H9 (cell line): ENCODE data around the gene DNAJC10. TPM values are rescaled to one million over a fixed set of nuclear protein-coding genes. Genes with fewer than 3 reads are reported as not detected.
A peak's percentile ranks its signal among the peaks of the same experiment; 100 is the strongest.

Experiments
- DNase-seq: peaks from one replicate; pipeline ENCODE4 v3.0.0-alpha.2; 2017
- H2AFZ ChIP-seq: one replicate; pipeline ENCODE4 v1.6.1; 2013; ENCODE audit warnings: mild to moderate bottlenecking, low read length, control low read depth, moderate library complexity
- H2AK5ac ChIP-seq: 2 replicates; pipeline ENCODE4 v1.6.1; 2013; ENCODE audit warnings: low read length, control low read depth, mixed read lengths; ENCODE audit not compliant: insufficient read length
- H2BK120ac ChIP-seq: one replicate; pipeline ENCODE4 v1.6.1; 2013; ENCODE audit warnings: low read depth, mild to moderate bottlenecking, low read length, control low read depth, inconsistent platforms; ENCODE audit not compliant: poor library complexity, severe bottlenecking
- H2BK12ac ChIP-seq: 2 replicates; pipeline ENCODE4 v1.6.1; 2013; ENCODE audit warnings: low read length, control low read depth, mixed read lengths, low read depth; ENCODE audit not compliant: insufficient read length
- H2BK15ac ChIP-seq: 2 replicates; pipeline ENCODE4 v1.6.1; 2013; ENCODE audit warnings: low read depth, low read length, control low read depth
- H2BK20ac ChIP-seq: one replicate; pipeline ENCODE4 v1.6.1; 2013; ENCODE audit warnings: low read depth, mild to moderate bottlenecking, low read length, control low read depth, inconsistent platforms; ENCODE audit not compliant: poor library complexity, severe bottlenecking
- H2BK5ac ChIP-seq: 2 replicates; pipeline ENCODE4 v1.6.1; 2013; ENCODE audit warnings: low read length, control low read depth, mixed read lengths; ENCODE audit not compliant: insufficient read length
- H3K14ac ChIP-seq: 2 replicates; pipeline ENCODE4 v1.6.1; 2013; ENCODE audit warnings: low read length, control low read depth; ENCODE audit not compliant: insufficient read depth
- H3K18ac ChIP-seq: 2 replicates; pipeline ENCODE4 v1.6.1; 2013; ENCODE audit warnings: low read depth, mild to moderate bottlenecking, mixed read lengths, low read length, control low read depth; ENCODE audit not compliant: insufficient read length
- H3K23ac ChIP-seq: 2 replicates; pipeline ENCODE4 v1.6.1; 2013; ENCODE audit warnings: low read length, control low read depth, mixed read lengths, low read depth; ENCODE audit not compliant: insufficient read length
- H3K23me2 ChIP-seq: 2 replicates; pipeline ENCODE4 v1.6.1; 2013; ENCODE audit warnings: low read depth, mild to moderate bottlenecking, mixed read lengths, low read length, control low read depth; ENCODE audit not compliant: insufficient read length, poor library complexity, severe bottlenecking
- H3K27ac ChIP-seq: 2 replicates; pipeline ENCODE4 v1.5.1; 2013; ENCODE audit warnings: low read length, control low read depth, mixed read lengths, low read depth; ENCODE audit not compliant: insufficient read length
- H3K27me3 ChIP-seq: 2 replicates; pipeline ENCODE4 v1.6.1; 2013; ENCODE audit warnings: low read length, control low read depth, inconsistent platforms; ENCODE audit not compliant: insufficient read depth
- H3K4ac ChIP-seq: 2 replicates; pipeline ENCODE4 v1.6.1; 2013; ENCODE audit warnings: low read depth, mild to moderate bottlenecking, control low read depth, inconsistent platforms, low read length, moderate library complexity
- H3K4me1 ChIP-seq: 2 replicates; pipeline ENCODE4 v1.6.1; 2013; ENCODE audit warnings: low read length, control low read depth, inconsistent platforms; ENCODE audit not compliant: insufficient read depth
- H3K4me2 ChIP-seq: 2 replicates; pipeline ENCODE4 v1.6.1; 2013; ENCODE audit warnings: low read length, control low read depth, mixed read lengths; ENCODE audit not compliant: insufficient read length, insufficient read depth
- H3K56ac ChIP-seq: 2 replicates; pipeline ENCODE4 v1.6.1; 2013; ENCODE audit warnings: low read depth, mild to moderate bottlenecking, mixed read lengths, low read length, control low read depth; ENCODE audit not compliant: insufficient read length
- H3K79me1 ChIP-seq: 2 replicates; pipeline ENCODE4 v1.6.1; 2013; ENCODE audit warnings: low read depth, mild to moderate bottlenecking, moderate library complexity, low read length, control low read depth, inconsistent platforms; ENCODE audit not compliant: insufficient read depth, poor library complexity, severe bottlenecking
- H3K79me2 ChIP-seq: 2 replicates; pipeline ENCODE4 v1.6.1; 2013; ENCODE audit warnings: low read length, control low read depth, inconsistent platforms; ENCODE audit not compliant: insufficient read depth
- H3K9ac ChIP-seq: 2 replicates; pipeline ENCODE4 v1.6.1; 2013; ENCODE audit warnings: low read length, control low read depth, mixed read lengths; ENCODE audit not compliant: insufficient read length; ENCODE audit errors: extremely low read depth
- H3K9me3 ChIP-seq: one replicate; pipeline ENCODE4 v1.6.1; 2013; ENCODE audit warnings: low read depth, low read length, inconsistent platforms; ENCODE audit not compliant: control insufficient read depth
- H3T11ph ChIP-seq: one replicate; pipeline ENCODE4 v1.6.1; 2013; ENCODE audit warnings: mild to moderate bottlenecking, low read length, control low read depth, inconsistent platforms
- H4K20me1 ChIP-seq: one replicate; pipeline ENCODE4 v1.6.1; 2013; ENCODE audit not compliant: control insufficient read depth, insufficient read length, insufficient read depth
- H4K5ac ChIP-seq: 2 replicates; pipeline ENCODE4 v1.6.1; 2013; ENCODE audit warnings: low read depth, mild to moderate bottlenecking, mixed read lengths, low read length, control low read depth; ENCODE audit not compliant: insufficient read length
- H4K8ac ChIP-seq: replicated peaks from 2 replicates; pipeline ENCODE4 v1.6.1; 2013; ENCODE audit warnings: low read length, control low read depth, mixed read lengths, low read depth; ENCODE audit not compliant: insufficient read length
- H4K91ac ChIP-seq: 2 replicates; pipeline ENCODE4 v1.6.1; 2013; ENCODE audit warnings: low read depth, mild to moderate bottlenecking, moderate library complexity, mixed read lengths, low read length, control low read depth; ENCODE audit not compliant: insufficient read length
- H3K27ac Mint-ChIP-seq, 3 experiments: 2 replicates in 2 of 3; 3 replicates in 1 of 3; pipeline ENCODE4 v1.8.0; 2020 to 2021; ENCODE audit warnings: mixed read lengths in 3 of 3, mild to moderate bottlenecking in 1 of 3, moderate library complexity in 1 of 3
- H3K27me3 Mint-ChIP-seq: 2 replicates; pipeline ENCODE4 v1.8.0; 2021; ENCODE audit warnings: low read depth, mild to moderate bottlenecking, moderate library complexity, mixed read lengths
- H3K36me3 Mint-ChIP-seq, 3 experiments: 2 replicates in 2 of 3; 3 replicates in 1 of 3; pipeline ENCODE4 v1.8.0; 2020 to 2021; ENCODE audit warnings: low read depth in 3 of 3, mixed read lengths in 3 of 3; ENCODE audit not compliant: insufficient read depth in 1 of 3
- H3K4me1 Mint-ChIP-seq, 2 experiments: 2 replicates each; pipeline ENCODE4 v1.8.0; 2020; ENCODE audit warnings: mixed read lengths in 2 of 2
- H3K4me3 Mint-ChIP-seq, 2 experiments: 2 replicates in 1 of 2; 3 replicates in 1 of 2; pipeline ENCODE4 v1.8.0; 2020 to 2021; ENCODE audit warnings: mild to moderate bottlenecking in 2 of 2, mixed read lengths in 2 of 2, moderate library complexity in 1 of 2
- H3K9me3 Mint-ChIP-seq, 2 experiments: 2 replicates in 1 of 2; 3 replicates in 1 of 2; pipeline ENCODE4 v1.8.0; 2020; ENCODE audit warnings: mild to moderate bottlenecking in 2 of 2, mixed read lengths in 2 of 2, moderate library complexity in 1 of 2
- CTCF ChIP-seq: fragments of 200-600 bp; sonication (generic); conservative IDR thresholded peaks from 3 replicates; pipeline ENCODE4 v1.8.0; 2021; ENCODE audit warnings: antibody characterized with exemption, mild to moderate bottlenecking
- total RNA-seq: library from RNA; stranded (reverse); gene quantifications from 2 replicates; pipeline ENCODE4 v1.2.1, GENCODE V29; 2021

DNAJC10 gene
- total RNA-seq, 1 experiment from 2014 or later: 129 TPM

DNA sequence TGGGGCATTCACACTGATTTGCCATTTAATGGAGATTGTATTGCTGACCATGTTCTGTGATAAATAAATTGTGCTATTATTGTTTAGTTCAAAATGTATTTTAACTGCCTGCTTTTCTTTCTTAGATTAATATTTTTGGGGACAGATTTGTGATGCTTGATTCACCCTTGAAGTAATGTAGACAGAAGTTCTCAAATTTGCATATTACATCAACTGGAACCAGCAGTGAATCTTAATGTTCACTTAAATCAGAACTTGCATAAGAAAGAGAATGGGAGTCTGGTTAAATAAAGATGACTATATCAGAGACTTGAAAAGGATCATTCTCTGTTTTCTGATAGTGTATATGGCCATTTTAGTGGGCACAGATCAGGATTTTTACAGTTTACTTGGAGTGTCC, 1.8 kb downstream of the DNAJC10 start:
- Mint-ChIP-seq H3K4me1 (no peaks in the 10 kb centered on the region; a peak in 1 of 4 replicates), H3K36me3 (peaks cover 2 to 19% (median 15%) of the 10 kb centered on the region in 3 experiments; a peak in 5 of 7 replicates), H3K4me3 (no peak overlapping the region), H3K27me3 (no peaks in the 10 kb centered on the region), H3K27ac (no peak overlapping the region), H3K9me3 (no peaks in the 10 kb centered on the region)
- no peak overlapping the region for H3K18ac ChIP-seq
- no peak overlapping the region for H3K27ac ChIP-seq
- no peak overlapping the region for H2BK5ac ChIP-seq
- no peak overlapping the region for H3T11ph ChIP-seq
- peak overlapping the region; percentile 23 for H3K9ac ChIP-seq
- no peaks in the 10 kb centered on the region for H3K27me3 ChIP-seq
- H2AFZ ChIP-seq: no peak overlapping the region
- no peak overlapping the region for H4K8ac ChIP-seq
- peaks cover 5% of the 10 kb centered on the region for H3K23me2 ChIP-seq
- no peak overlapping the region for H2BK15ac ChIP-seq
- no peak for DNase-seq
- no peaks in the 10 kb centered on the region for H3K79me2 ChIP-seq
- TF ChIP-seq CTCF: no peak
- H2BK120ac ChIP-seq: no peak overlapping the region
- H4K5ac ChIP-seq: no peak overlapping the region
- H3K23ac ChIP-seq: no peak overlapping the region
- H4K20me1 ChIP-seq: no peaks in the 10 kb centered on the region
- no peak overlapping the region for H3K56ac ChIP-seq
- no peak overlapping the region for H2AK5ac ChIP-seq
- H4K91ac ChIP-seq: no peak overlapping the region
- H3K4ac ChIP-seq: no peak overlapping the region
- H3K4me1 ChIP-seq: no peaks in the 10 kb centered on the region
- no peak overlapping the region for H2BK20ac ChIP-seq
- H3K4me2 ChIP-seq: peak overlapping the region; percentile 21
- H3K9me3 ChIP-seq: no peaks in the 10 kb centered on the region
- no peak overlapping the region for H2BK12ac ChIP-seq
- no peak overlapping the region for H3K14ac ChIP-seq
- no peaks in the 10 kb centered on the region for H3K79me1 ChIP-seq
